KMS-11 (cell line): Measurements from ENCODE around the gene CLGN.

Source experiments
- H2AFZ ChIP-seq: fragments of 200-600 bp; sonication (generic); 2 replicates; pipeline ENCODE4 v1.6.1; 2016; ENCODE audit warnings: antibody characterized with exemption, mixed run types, low read depth
- H3K27ac ChIP-seq: fragments of 200-600 bp; sonication (generic); 2 replicates; pipeline ENCODE4 v1.6.1; 2016; ENCODE audit warnings: mild to moderate bottlenecking, mixed run types
- H3K27me3 ChIP-seq: fragments of 200-600 bp; sonication (generic); 2 replicates; pipeline ENCODE4 v1.6.1; 2017; ENCODE audit warnings: mild to moderate bottlenecking, low read depth, mixed run types, moderate library complexity; ENCODE audit not compliant: insufficient read depth
- H3K36me3 ChIP-seq: fragments of 200-600 bp; sonication (generic); 2 replicates; pipeline ENCODE4 v1.6.1; 2017; ENCODE audit warnings: mild to moderate bottlenecking, mixed run types; ENCODE audit not compliant: insufficient read depth
- H3K4me1 ChIP-seq: fragments of 200-600 bp; sonication (generic); 2 replicates; pipeline ENCODE4 v1.6.1; 2016; ENCODE audit warnings: mild to moderate bottlenecking, low read depth, mixed run types; ENCODE audit not compliant: poor library complexity, severe bottlenecking
- H3K4me2 ChIP-seq: fragments of 200-600 bp; sonication (generic); 2 replicates; pipeline ENCODE4 v1.7.0; 2016; ENCODE audit warnings: mild to moderate bottlenecking, mixed run types
- H3K4me3 ChIP-seq: fragments of 200-600 bp; sonication (generic); IDR thresholded peaks from 2 replicates; pipeline ENCODE4 v1.6.1; 2017; ENCODE audit warnings: low read depth, low read length, mixed read lengths; ENCODE audit not compliant: insufficient read depth
- H3K79me2 ChIP-seq: fragments of 200-600 bp; sonication (generic); 2 replicates; pipeline ENCODE4 v1.6.1; 2016; ENCODE audit warnings: low read depth, mixed run types; ENCODE audit not compliant: insufficient read depth
- H3K9ac ChIP-seq: fragments of 200-600 bp; sonication (generic); 2 replicates; pipeline ENCODE4 v1.6.1; 2016; ENCODE audit warnings: mild to moderate bottlenecking, mixed run types
- H4K20me1 ChIP-seq: fragments of 200-600 bp; sonication (generic); 2 replicates; pipeline ENCODE4 v1.6.1; 2016; ENCODE audit warnings: mild to moderate bottlenecking, mixed run types; ENCODE audit not compliant: insufficient read depth
- CTCF ChIP-seq: fragments of 200-600 bp; sonication (generic); conservative IDR thresholded peaks from 2 replicates; pipeline ENCODE4 v1.6.1; 2017; ENCODE audit warnings: low read depth, mild to moderate bottlenecking, antibody characterized with exemption, low read length, moderate library complexity, mixed read lengths

The CLGN gene

DNA sequence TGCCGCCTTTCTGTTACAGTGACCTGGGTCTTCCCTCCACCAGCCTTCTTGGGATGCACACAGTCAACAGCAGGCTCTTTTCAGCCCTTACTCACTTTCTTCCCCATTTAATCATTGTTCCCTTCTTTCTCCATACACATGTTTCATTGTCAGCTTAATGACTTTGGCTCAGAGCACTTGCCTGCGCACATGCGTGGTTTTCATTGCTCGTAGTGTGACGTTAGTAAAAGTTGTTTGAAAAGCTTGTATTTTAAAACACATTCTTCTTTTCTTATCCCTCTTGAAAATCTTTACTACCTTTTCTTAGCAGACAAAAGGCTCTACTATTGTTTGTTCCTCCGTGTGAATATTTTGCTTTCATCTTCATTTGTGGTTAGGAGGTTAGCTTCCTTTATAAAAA lies 73.7 kb downstream of the CLGN start:
- H4K20me1 ChIP-seq = no peaks in the 10 kb centered on the region
- H3K36me3 ChIP-seq = no peaks in the 10 kb centered on the region
- no peaks in the 10 kb centered on the region for H3K4me1 ChIP-seq
- H3K9ac ChIP-seq = no peak overlapping the region
- no peak overlapping the region for H2AFZ ChIP-seq
- no peaks in the 10 kb centered on the region for H3K27me3 ChIP-seq
- H3K27ac ChIP-seq = no peak overlapping the region
- H3K4me3 ChIP-seq = no peak overlapping the region
- no peaks in the 10 kb centered on the region for H3K79me2 ChIP-seq
- no peak for TF ChIP-seq CTCF
- H3K4me2 ChIP-seq = no peak overlapping the region

- Histone ChIP-seq H3K36me3 (no peaks in the 10 kb centered on the region), H3K4me2 (no peak overlapping the region), H3K4me3 (no peak overlapping the region), H4K20me1 (no peaks in the 10 kb centered on the region), H3K79me2 (no peaks in the 10 kb centered on the region), H3K9ac (no peak overlapping the region), H3K4me1 (no peaks in the 10 kb centered on the region), H3K27me3 (no peaks in the 10 kb centered on the region), H3K27ac (no peak overlapping the region), H2AFZ (no peak overlapping the region)
- no peak for TF ChIP-seq CTCF
Measured at GRCh38 chr4:140351093-140352075, 76.1 kb downstream of the CLGN start.

- no peak for TF ChIP-seq CTCF
- H3K27me3 ChIP-seq = no peaks in the 10 kb centered on the region
- no peaks in the 10 kb centered on the region for H3K79me2 ChIP-seq
- H3K4me3 ChIP-seq = no peak overlapping the region
- no peaks in the 10 kb centered on the region for H3K36me3 ChIP-seq
- H3K4me1 ChIP-seq = no peaks in the 10 kb centered on the region
- H2AFZ ChIP-seq = no peak overlapping the region
- H3K4me2 ChIP-seq = no peak overlapping the region
- H4K20me1 ChIP-seq = no peaks in the 10 kb centered on the region
- no peak overlapping the region for H3K9ac ChIP-seq
- no peak overlapping the region for H3K27ac ChIP-seq
Measured at GRCh38 chr4:140349816-140350215, 77.6 kb downstream of the CLGN start.

GRCh38 chr4:140346136-140346535 lies 81.3 kb downstream of the CLGN start:
- Histone ChIP-seq H3K27me3 (no peaks in the 10 kb centered on the region), H4K20me1 (no peaks in the 10 kb centered on the region), H3K79me2 (no peaks in the 10 kb centered on the region), H3K27ac (no peak overlapping the region), H3K4me2 (no peak overlapping the region), H2AFZ (no peak overlapping the region), H3K36me3 (no peaks in the 10 kb centered on the region), H3K9ac (no peak overlapping the region), H3K4me3 (no peak overlapping the region), H3K4me1 (no peaks in the 10 kb centered on the region)
- TF ChIP-seq CTCF = no peak
